Nephron progenitor cell (in vitro differentiated cells): ENCODE results near the gene USP50.

Experiments
- DNase-seq: peaks from one replicate; pipeline ENCODE4 v3.0.0; 2021
- H3K27ac Mint-ChIP-seq: 2 replicates; pipeline ENCODE4 v1.8.0; 2021; ENCODE audit warnings: mild to moderate bottlenecking, moderate library complexity, mixed read lengths
- H3K27me3 Mint-ChIP-seq: 2 replicates; pipeline ENCODE4 v1.8.0; 2021; ENCODE audit warnings: mild to moderate bottlenecking, low read depth, mixed read lengths; ENCODE audit not compliant: poor library complexity
- H3K36me3 Mint-ChIP-seq: 2 replicates; pipeline ENCODE4 v1.8.0; 2021; ENCODE audit warnings: low read depth, mixed read lengths
- H3K4me1 Mint-ChIP-seq: 2 replicates; pipeline ENCODE4 v1.8.0; 2021; ENCODE audit warnings: mixed read lengths
- H3K4me3 Mint-ChIP-seq: 2 replicates; pipeline ENCODE4 v1.8.0; 2021; ENCODE audit warnings: mild to moderate bottlenecking, moderate library complexity, mixed read lengths
- H3K9me3 Mint-ChIP-seq: 2 replicates; pipeline ENCODE4 v1.8.0; 2021; ENCODE audit warnings: mild to moderate bottlenecking, moderate library complexity, mixed read lengths
- TF ChIP-seq, protein P1 (sequence below): fragments of 200-600 bp; sonication (generic); IDR thresholded peaks from 2 replicates; pipeline ENCODE4 v1.5.0; 2021; ENCODE audit warnings: antibody characterized with exemption

The USP50 gene

DNA sequence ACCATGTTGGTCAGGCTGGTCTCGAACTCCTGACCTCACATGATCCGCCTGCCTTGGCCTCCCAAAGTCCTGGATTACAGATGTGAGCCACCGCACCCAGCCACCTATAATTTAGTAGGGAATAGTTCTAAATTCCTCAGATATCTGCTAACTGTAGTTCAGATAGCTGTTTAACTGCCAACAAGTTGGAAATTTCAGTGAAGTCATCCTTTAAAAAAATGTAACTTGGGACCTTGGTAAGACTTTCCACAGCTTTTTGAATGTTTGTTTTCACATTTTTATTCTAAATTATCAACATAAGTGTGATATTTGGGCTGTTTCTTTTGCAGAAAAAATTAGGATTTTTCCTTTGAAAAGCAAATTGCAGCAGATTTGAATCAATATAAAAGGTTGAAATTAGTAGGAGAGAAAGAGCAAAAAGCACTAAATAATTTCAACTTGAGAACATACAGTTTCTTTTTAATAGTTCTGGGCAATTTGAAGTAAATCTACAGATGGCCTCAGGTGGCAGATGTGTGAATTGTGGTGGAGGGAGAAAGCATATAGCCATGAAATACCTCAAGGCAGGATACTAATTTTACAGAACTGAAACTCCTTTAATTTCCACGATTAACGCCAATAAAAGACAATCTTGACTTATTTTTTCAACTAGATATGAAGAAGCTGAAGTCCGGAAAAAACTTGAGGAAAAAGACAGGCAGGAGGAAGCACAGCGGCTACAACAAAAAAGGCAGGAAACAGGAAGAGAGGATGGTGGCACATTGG, 87.9 kb downstream of the USP50 start:
- Mint-ChIP-seq H3K9me3 (no peaks in the 10 kb centered on the region), H3K27me3 (peaks cover 3% of the 10 kb centered on the region), H3K4me1 (no peaks in the 10 kb centered on the region), H3K4me3 (no peak overlapping the region), H3K27ac (no peak overlapping the region), H3K36me3 (peaks cover 54% of the 10 kb centered on the region)
- TF ChIP-seq, protein P1, sequence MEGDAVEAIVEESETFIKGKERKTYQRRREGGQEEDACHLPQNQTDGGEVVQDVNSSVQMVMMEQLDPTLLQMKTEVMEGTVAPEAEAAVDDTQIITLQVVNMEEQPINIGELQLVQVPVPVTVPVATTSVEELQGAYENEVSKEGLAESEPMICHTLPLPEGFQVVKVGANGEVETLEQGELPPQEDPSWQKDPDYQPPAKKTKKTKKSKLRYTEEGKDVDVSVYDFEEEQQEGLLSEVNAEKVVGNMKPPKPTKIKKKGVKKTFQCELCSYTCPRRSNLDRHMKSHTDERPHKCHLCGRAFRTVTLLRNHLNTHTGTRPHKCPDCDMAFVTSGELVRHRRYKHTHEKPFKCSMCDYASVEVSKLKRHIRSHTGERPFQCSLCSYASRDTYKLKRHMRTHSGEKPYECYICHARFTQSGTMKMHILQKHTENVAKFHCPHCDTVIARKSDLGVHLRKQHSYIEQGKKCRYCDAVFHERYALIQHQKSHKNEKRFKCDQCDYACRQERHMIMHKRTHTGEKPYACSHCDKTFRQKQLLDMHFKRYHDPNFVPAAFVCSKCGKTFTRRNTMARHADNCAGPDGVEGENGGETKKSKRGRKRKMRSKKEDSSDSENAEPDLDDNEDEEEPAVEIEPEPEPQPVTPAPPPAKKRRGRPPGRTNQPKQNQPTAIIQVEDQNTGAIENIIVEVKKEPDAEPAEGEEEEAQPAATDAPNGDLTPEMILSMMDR, result no peak
- no peak for DNase-seq

DNA sequence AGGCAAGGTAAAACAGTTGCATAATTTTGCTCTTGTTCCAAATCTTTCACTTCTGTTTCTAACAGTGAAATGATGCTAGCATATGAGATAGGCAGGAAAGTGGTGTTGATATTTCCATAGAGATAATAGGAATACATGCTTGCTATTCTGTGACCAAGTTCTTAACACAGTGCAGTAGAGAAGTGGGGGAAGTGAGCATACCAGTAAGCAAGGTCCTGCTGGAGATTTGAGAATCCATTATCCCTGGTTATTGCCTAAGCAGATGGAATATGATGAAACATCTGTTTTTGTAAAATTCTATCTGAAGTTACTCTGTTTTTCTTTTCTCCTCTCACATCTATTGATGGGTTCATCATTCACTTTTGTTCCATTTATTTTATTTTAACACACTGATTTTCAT, 93.5 kb downstream of the USP50 start:
- no peaks in the 10 kb centered on the region for H3K9me3 Mint-ChIP-seq
- TF ChIP-seq, protein P1, result no peak
- H3K4me1 Mint-ChIP-seq, result no peaks in the 10 kb centered on the region
- no peak overlapping the region for H3K27ac Mint-ChIP-seq
- H3K4me3 Mint-ChIP-seq, result no peak overlapping the region
- peaks cover 2% of the 10 kb centered on the region for H3K27me3 Mint-ChIP-seq
- no peak for DNase-seq
- peaks cover 47% of the 10 kb centered on the region for H3K36me3 Mint-ChIP-seq
